Measurements from ENCODE around the gene FOXO3.

FOXO3 gene

GRCh38 chr6:108711071-108711470 lies 150.4 kb downstream of the FOXO3 start:
- no peak for DNase-seq

GRCh38 chr6:108711826-108712225 lies 151.1 kb downstream of the FOXO3 start:
- no peak for DNase-seq

GRCh38 chr6:108712946-108713345 lies 152.2 kb downstream of the FOXO3 start:
- DNase-seq, result no peak

- no peak for DNase-seq
Observed at GRCh38 chr6:108714101-108714765, 153.5 kb downstream of the FOXO3 start.

GRCh38 chr6:108714766-108715414 lies 154.2 kb downstream of the FOXO3 start:
- no peak for DNase-seq

GRCh38 chr6:108715832-108716231 lies 155.1 kb downstream of the FOXO3 start:
- no peak for DNase-seq

- DNase-seq, result no peak
Observed at GRCh38 chr6:108716801-108717791, 156.4 kb downstream of the FOXO3 start.

- DNase-seq, result no peak
Observed at GRCh38 chr6:108719477-108719876, 158.8 kb downstream of the FOXO3 start.

- no peak for DNase-seq
Observed at GRCh38 chr6:108720827-108721226, 160.1 kb downstream of the FOXO3 start.

- DNase-seq, result no peak
Observed at GRCh38 chr6:108721286-108721685, 160.6 kb downstream of the FOXO3 start.

- no peak for DNase-seq
Observed at GRCh38 chr6:108723594-108723993, 162.9 kb downstream of the FOXO3 start.

- DNase-seq, result no peak
Observed at GRCh38 chr6:108726726-108727339, 166.1 kb downstream of the FOXO3 start.

GRCh38 chr6:108727966-108728730 lies 167.4 kb downstream of the FOXO3 start:
- DNase-seq, result no peak

GRCh38 chr6:108728826-108729225 lies 168.1 kb downstream of the FOXO3 start:
- DNase-seq, result no peak

GRCh38 chr6:108730635-108731515 lies 170.2 kb downstream of the FOXO3 start:
- DNase-seq, result no peak

GRCh38 chr6:108732091-108732870 lies 171.6 kb downstream of the FOXO3 start:
- no peak for DNase-seq

- DNase-seq, result no peak
Observed at GRCh38 chr6:108733051-108733450, 172.3 kb downstream of the FOXO3 start.

- DNase-seq, result no peak
Observed at GRCh38 chr6:108733706-108734265, 173.1 kb downstream of the FOXO3 start.
